GM18873 (cell line): ENCODE measurements around the gene ZNF606.
"Not testable (repeated sequence)": the region's sequence is repeated elsewhere in the genome, so short reads cannot be mapped to it uniquely, and the experiment has no call there.

Experiments used
- ATAC-seq: cut with Tn5 transposase; IDR thresholded peaks from one replicate; pipeline ENCODE4 v1.9.1; 2021; ENCODE audit warnings: mild to moderate bottlenecking, moderate library complexity, moderate number of reproducible peaks; ENCODE audit not compliant: unreplicated experiment, low FRiP score

Gene ZNF606

GRCh38 chr19:58014141-58014540 lies 11.5 kb upstream of the ZNF606 start:
- ATAC-seq, result no peak

DNA sequence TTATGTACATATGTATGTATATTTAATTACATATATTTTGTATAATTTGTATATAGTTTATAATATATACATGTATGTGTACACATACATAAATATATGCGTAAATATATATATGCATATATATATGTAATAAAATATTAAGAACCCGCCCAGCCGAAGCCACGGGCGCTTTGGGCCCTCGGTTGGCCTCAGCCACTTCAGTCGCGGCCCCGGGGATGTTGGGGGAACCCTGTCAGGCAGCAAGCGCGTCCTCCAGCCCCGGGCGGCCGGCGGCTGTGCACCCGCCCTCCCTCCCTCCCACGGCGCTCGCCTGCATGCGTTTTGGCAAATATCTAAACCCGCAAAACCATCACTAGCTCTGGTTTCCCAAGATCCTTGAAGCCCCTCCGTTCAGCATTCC lies 7.9 kb upstream of the ZNF606 start:
- no peak for ATAC-seq

DNA sequence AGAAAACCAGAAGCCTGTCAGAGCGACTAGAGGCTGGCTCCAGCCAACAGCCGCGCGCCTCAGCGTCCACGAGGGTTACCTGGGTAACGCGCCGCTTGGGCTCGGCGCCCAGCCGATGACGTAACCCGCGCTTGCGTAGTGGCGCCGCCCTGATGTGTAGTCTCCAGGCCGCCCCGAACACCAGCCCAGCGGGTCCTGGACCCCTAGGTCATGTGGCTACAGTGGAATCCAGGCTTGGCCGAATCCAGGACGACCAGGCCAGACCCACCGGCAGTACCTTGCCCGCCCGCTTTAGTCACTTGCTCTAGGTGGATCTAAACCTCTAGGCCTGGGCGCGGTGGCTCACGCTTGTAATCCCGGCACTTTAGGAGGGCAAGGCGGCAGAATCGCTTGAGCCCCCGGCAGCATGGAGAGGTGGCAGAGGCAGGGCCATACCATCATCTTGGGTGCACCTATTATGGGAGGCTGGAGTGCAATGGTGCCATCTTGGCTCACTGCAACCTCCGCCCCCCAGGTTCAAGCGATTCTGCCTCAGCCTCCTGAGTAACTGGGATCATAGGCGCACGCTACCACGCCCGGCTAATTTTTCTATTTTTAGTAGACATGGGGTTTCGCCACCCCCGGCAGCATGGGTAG lies 7.2 kb upstream of the ZNF606 start:
- ATAC-seq, result no peak

GRCh38 chr19:58009301-58009665 lies 6.7 kb upstream of the ZNF606 start:
- ATAC-seq, result no peak

GRCh38 chr19:58008877-58009276 lies 6.3 kb upstream of the ZNF606 start:
- not testable (repeated sequence) for ATAC-seq

- ATAC-seq, result no peak
Measured at GRCh38 chr19:58007285-58007684, 4.7 kb upstream of the ZNF606 start.

DNA sequence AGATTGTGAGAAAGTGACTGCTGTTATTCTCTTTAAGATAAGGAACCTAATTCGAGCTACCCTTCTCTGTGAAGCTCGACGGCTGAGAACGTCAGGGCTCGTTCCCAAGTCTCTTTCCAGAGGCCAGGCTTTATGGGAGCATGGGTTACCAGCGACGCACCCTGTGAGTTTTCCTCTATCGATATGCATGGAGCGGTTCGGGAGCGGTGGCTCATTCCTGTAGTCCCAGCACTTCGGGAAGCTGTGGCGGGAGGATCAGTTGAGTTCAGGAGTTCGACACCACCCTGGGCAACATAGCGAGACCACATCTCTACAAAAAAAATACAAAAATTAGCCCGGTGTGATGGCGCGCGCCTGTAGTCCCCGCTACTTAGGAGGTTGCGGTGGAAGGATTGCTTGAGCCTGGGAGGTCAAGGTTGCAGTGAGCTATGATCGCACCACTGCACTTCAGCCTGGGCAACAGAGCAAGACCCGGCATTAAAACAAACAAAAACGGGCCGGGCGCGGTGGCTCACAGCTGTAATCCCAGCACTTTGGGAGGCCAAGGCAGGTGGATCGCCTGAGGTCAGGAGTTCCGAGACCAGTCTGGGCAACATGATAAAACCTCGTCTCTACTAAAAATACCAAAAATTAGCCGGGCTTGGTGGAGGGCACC lies 681 bp upstream of the ZNF606 start:
- no peak for ATAC-seq

- ATAC-seq, result no peak
Measured at GRCh38 chr19:58001895-58002369, 688 bp downstream of the ZNF606 start.

DNA sequence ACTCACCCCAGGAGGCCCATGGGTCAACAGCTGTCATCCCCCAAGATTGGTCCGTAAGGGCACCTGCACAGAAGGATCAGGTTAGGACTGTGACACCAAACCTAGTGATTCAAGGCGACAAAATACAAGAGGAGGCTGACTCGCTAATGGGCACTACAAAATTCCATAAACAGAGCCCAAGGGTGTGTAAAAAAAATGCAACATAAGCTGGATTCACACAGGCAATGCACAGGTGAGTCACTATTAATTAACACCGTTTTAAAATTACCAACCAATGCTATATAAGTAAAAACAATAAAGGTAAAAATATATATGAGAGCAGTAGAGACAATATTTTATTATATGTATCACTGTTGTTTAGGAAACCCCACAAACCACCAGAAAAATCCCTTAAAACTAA lies 1.9 kb downstream of the ZNF606 start:
- ATAC-seq, result no peak

DNA sequence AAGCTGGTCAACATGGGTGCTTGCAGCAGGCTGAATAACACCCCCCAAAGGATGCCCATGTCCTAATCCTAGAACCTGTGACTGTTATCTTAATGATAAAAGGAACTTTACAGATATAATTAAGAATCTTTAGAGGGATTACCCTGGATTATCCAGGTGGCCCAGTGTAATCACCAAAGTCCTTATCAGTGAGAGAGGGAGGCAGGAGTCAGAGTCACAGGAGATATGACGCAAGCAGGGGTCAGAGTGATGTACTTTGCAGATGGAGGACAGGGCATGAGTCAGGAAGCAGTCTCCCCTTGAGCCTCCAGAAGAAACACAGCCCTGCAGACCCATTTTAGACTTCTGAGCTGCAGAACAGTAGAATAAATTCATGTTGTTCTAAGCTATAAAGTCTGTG lies 9.8 kb downstream of the ZNF606 start:
- ATAC-seq, result no peak

- ATAC-seq, result no peak
Measured at GRCh38 chr19:57978586-57979289, 23.9 kb downstream of the ZNF606 start.

DNA sequence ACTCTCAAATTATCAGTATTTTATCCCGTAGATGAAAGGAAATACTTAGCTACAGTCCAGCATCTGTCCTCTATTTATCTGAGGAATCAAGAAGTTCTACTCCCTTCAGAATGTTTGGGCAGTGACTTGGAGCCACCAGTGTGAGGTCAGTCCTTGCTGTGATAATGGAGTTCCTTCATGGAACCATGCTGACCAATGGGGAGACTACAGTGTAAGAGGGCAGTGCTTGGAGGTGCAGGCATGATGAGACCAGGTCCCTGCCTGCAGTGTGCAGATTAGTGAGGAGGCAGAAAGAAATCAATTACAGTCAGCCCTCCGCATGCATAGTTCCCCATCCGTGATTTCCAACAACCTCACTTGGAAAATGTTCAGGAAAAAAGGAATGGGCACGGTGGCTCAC lies 28.2 kb downstream of the ZNF606 start, which contains the start of gene C19orf18:
C19orf18 (minus strand) TSS at position 101 of the 400 bp plus-strand sequence. CDS start 102 bp downstream, outside the sequence.
- no peak for ATAC-seq

- ATAC-seq, result no peak
Measured at GRCh38 chr19:57964761-57965160, 37.9 kb downstream of the ZNF606 start.

- no peak for ATAC-seq
Measured at GRCh38 chr19:57961785-57962184, 40.8 kb downstream of the ZNF606 start.

DNA sequence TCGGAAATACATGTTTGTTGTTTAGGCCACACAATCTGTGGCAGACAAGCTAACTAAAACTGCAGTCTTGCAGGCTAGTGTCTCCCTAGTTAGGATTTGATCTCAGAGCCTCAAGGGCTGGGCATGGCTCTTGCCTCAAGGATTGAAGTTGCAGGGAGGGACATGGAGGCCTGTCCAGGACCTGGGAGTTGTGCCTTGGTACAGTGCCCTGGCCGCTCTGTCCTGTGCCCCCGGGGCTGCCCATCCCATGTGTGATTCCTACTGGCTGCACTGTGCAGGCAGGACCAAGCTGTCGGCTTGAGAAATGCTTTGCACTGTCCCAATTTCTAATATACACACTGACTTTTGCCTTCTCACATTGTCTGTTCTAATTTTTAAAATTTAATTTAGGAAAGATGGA lies 47.6 kb downstream of the ZNF606 start:
- ATAC-seq, result no peak

DNA sequence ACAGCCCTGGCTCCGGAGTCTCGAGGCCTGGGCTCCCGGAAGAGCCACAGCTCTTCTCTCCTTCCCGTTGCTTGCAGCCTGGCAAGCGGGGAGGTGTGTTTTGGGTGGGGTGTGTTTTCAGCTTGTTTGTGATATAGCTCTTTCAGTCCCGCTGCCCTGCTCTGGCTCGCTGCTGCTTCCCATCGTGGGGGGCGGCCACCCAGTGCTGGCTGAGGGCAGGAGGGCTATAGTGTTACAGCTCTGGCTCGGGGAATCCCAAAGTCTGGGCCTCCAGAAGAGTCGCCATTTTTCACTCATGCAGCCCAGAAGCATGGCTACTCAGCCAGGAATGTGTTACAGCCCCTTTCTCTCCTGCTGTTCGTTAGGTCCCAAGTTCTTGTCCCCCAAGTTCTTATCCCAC lies 52.9 kb downstream of the ZNF606 start:
- ATAC-seq, result no peak

DNA sequence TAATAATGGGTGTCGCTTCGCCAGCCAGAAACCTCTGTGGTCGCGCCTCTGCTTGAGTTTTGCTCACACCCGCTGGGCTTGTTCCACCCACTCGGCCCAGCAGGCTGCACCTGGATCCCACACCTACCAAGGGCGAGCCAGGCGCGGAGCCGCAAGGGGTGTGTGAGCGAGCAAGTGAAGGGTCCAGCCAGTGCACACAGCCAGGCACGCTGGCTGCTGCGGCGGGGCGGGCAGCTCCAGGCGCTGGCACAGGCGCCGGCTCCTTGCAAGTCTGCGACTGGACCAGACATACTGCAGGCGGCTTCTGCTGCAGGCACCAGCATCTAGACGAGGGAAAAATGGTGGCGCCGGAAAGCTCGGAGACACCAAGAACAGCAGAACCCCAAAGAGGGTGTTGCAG lies 53.3 kb downstream of the ZNF606 start:
- ATAC-seq, result no peak

- ATAC-seq, result peak; percentile 70
Measured at GRCh38 chr19:57947419-57948134, 55.0 kb downstream of the ZNF606 start, which contains the start of gene ZNF256. Gene ZNF256 (minus strand): TSS chr19:57947706. CDS start chr19:57947474, 232 bp downstream.

DNA sequence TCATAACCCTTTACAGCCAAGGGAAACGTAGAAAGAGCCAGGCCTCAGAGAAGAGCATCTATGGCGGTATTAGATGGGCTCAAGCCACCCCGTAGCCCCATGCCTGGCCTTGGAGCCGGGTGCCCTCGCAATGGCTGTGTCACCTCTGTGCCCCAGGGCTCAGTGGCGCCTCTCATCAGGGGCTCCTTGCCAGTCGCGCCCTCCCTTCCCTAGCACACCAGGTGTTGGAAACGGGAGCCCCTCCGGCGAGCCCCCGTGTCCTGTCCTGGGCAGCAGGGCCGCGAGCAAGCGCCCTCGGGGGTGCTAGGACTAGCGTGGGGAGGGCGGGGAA lies 55.6 kb downstream of the ZNF606 start:
- peak; percentile 15 for ATAC-seq

- ATAC-seq, result no peak
Measured at GRCh38 chr19:57946316-57946715, 56.3 kb downstream of the ZNF606 start.

- no peak for ATAC-seq
Measured at GRCh38 chr19:57941593-57941992, 61.0 kb downstream of the ZNF606 start.
